8988T (cell line): ENCODE results near the gene KRTAP4-16.
"Not testable (repeated sequence)": the region's sequence is repeated elsewhere in the genome, so short reads cannot be mapped to it uniquely, and the experiment has no call there.

Experiments used
- DNase-seq: peaks from one replicate; pipeline ENCODE4 v3.0.0; 2011

KRTAP4-16 gene

GRCh38 chr17:41101586-41102259 is at the start of gene KRTAP4-16:
TSS of gene KRTAP4-16 (minus strand) at chr17:41102209. CDS start at chr17:41102209, 0 bp downstream.
- no peak for DNase-seq

GRCh38 chr17:41151525-41151924 is 49.5 kb upstream of the KRTAP4-16 start:
- no peak for DNase-seq

- DNase-seq = no peak
Observed at GRCh38 chr17:41150026-41150425, 48.0 kb upstream of the KRTAP4-16 start.

- DNase-seq = no peak
Observed at GRCh38 chr17:41149652-41149985, 47.6 kb upstream of the KRTAP4-16 start, which contains the start of gene KRTAP4-5. TSS of gene KRTAP4-5 (minus strand) at chr17:41149825. CDS start at chr17:41149767, 58 bp downstream.

GRCh38 chr17:41148971-41149651 is 47.1 kb upstream of the KRTAP4-16 start:
- DNase-seq = not testable (repeated sequence)

- no peak for DNase-seq
Observed at GRCh38 chr17:41147531-41148204, 45.7 kb upstream of the KRTAP4-16 start.

- no peak for DNase-seq
Observed at GRCh38 chr17:41145261-41145660, 43.3 kb upstream of the KRTAP4-16 start.

- no peak for DNase-seq
Observed at GRCh38 chr17:41144846-41145245, 42.8 kb upstream of the KRTAP4-16 start.

GRCh38 chr17:41141361-41141760 is 39.4 kb upstream of the KRTAP4-16 start:
- no peak for DNase-seq

- no peak for DNase-seq
Observed at GRCh38 chr17:41140360-41141131, 38.5 kb upstream of the KRTAP4-16 start, which contains the start of gene KRTAP4-6. TSS of gene KRTAP4-6 (minus strand) at chr17:41140544. CDS start at chr17:41140487, 57 bp downstream.

GRCh38 chr17:41139865-41140264 is 37.9 kb upstream of the KRTAP4-16 start:
- DNase-seq = not testable (repeated sequence)

GRCh38 chr17:41133880-41134735 is 32.1 kb upstream of the KRTAP4-16 start:
- DNase-seq = no peak

- DNase-seq = no peak
Observed at GRCh38 chr17:41131979-41132378, 30.0 kb upstream of the KRTAP4-16 start.

GRCh38 chr17:41127371-41127770 is 25.4 kb upstream of the KRTAP4-16 start:
- DNase-seq = no peak

GRCh38 chr17:41126412-41126811 is 24.4 kb upstream of the KRTAP4-16 start:
- no peak for DNase-seq

- DNase-seq = no peak
Observed at GRCh38 chr17:41125064-41125463, 23.1 kb upstream of the KRTAP4-16 start.

- DNase-seq = not testable (repeated sequence)
Observed at GRCh38 chr17:41123991-41124371, 22.0 kb upstream of the KRTAP4-16 start, which contains the start of gene KRTAP4-12. TSS of gene KRTAP4-12 (minus strand) at chr17:41124182. CDS start at chr17:41124122, 60 bp downstream.

- DNase-seq = not testable (repeated sequence)
Observed at GRCh38 chr17:41123292-41123990, 21.4 kb upstream of the KRTAP4-16 start.

GRCh38 chr17:41121742-41122141 is 19.7 kb upstream of the KRTAP4-16 start:
- no peak for DNase-seq

- DNase-seq = not testable (repeated sequence)
Observed at GRCh38 chr17:41119696-41120690, 18.0 kb upstream of the KRTAP4-16 start.
